HG03196 (cell line): ENCODE results near the gene RIN1.
A peak's percentile ranks its signal among the peaks of the same experiment; 100 is the strongest.
"Not testable (repeated sequence)": the region's sequence is repeated elsewhere in the genome, so short reads cannot be mapped to it uniquely, and the experiment has no call there.

ENCODE experiments used
- ATAC-seq: cut with Tn5 transposase; IDR thresholded peaks from one replicate; pipeline ENCODE4 v1.9.1; 2021; ENCODE audit not compliant: unreplicated experiment

Gene RIN1

DNA sequence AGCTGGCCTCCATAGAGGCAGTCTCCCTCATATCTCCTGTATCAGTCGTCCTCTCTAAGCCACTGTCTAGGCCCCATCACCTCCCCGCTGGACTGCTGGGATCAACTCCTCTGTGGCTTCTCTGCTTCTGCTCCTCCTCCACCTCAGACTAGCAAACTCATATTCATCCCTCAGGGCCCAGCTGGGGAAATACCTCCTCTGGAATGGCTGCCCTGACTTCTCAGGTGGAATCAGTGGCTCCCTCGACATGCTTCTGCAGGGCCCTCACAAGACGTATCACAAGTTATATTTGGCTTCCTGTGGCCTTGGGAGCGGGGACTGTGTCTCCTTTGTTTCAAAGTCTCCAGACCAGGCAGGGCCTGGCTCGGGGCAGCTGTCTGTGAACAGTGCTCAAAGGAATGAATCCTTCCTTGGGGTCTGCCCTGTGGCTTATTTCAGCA lies 25.3 kb upstream of the RIN1 start:
- ATAC-seq = no peak

DNA sequence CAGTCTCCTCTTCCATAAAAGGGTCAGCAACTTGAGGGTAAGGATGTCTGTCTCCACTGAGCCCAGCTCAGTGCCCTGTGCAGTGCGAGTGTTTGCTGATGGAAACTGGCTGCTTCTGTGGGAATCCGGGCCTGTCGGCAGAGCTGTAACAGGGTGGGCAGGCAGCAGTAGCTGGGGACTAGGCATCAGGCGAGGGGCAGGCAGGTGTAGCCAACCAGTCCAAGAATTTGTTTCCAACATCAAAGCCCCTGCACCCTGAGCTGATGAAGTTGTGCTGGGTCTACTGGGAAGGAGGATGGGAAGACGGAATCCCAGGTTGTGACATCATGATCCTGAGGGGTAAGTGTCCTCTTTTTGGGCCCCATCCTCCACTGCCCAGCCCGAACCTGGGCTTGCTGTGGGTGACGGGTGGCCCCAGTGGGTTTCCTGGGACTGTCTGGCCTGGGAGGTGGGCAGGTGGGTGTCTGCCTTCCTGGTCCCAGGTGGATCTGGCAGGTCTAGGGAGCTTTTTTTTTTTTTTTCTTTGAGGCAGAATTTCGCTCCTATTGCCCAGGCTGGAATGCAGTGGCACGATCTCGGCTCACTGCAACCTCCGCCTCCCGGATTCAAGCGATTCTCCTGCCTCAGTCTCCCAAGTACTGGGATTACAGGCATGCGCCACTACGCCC lies 24.3 kb upstream of the RIN1 start:
- no peak for ATAC-seq

DNA sequence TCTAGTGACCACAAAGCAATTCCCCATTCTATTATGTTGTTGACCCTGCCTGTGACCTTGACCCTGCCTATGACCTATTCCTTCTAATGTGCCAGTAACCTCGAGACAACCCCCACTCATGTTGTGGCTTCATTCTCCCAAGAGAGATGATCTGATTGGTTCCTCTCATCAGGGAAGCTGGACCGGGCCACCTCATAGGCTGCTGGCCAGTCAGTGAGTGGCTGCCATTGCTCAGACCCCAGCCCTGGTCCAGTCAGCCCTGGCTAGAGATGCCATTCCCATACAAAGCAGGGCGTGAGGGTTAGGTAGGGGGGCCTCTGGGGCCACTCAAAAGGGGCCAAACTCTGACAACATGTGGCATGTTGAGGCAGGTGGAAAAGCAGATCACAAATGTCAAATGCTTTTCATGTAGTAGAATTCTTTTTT lies 23.4 kb upstream of the RIN1 start:
- ATAC-seq = no peak

DNA sequence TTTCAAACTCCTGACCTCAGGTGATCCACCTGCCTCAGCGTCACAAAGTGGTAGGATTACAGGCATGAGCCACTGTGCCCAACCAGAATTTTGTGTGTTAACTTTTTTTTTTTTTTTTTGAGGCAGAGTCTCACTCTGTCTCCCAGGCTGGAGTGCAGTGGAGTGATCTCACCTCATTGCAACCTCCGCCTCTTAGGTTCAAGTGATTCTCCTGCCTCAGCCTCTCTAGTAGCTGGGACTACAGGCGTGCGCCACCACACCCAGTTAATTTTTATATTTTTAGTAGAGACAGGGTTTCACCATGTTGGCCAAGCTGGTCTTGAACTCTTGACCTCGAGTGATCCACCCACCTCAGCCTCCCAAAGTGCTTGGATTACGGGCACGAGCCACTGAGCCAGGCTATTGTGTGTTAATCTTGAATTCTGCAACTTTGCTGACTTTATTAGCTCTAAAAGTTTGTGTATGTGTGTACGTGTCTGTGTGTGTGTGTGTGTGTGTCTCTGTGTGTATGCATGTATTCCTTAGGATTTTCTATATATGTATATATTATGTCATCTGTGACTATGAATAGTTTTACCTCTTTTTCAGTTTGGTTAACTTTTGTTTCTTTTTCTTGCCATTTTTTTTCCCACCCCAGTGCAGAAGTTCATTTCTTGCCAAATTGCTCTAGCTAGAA lies 14.5 kb upstream of the RIN1 start:
- ATAC-seq = not testable (repeated sequence)

DNA sequence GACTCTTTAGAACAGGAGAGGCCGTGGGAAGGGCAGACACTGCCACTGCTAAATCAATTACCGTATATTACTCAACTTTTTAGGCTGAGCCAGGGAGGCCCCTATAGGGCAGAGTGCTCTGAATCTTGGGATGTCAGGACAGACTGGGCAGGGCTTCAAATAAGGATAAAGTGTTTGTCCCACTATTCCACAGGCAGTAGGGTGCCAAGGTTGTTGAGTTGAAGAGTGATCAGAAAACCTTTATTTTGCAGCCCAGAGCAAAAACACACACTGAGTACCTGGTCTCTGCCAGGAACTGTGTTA lies 12.8 kb upstream of the RIN1 start:
- no peak for ATAC-seq

DNA sequence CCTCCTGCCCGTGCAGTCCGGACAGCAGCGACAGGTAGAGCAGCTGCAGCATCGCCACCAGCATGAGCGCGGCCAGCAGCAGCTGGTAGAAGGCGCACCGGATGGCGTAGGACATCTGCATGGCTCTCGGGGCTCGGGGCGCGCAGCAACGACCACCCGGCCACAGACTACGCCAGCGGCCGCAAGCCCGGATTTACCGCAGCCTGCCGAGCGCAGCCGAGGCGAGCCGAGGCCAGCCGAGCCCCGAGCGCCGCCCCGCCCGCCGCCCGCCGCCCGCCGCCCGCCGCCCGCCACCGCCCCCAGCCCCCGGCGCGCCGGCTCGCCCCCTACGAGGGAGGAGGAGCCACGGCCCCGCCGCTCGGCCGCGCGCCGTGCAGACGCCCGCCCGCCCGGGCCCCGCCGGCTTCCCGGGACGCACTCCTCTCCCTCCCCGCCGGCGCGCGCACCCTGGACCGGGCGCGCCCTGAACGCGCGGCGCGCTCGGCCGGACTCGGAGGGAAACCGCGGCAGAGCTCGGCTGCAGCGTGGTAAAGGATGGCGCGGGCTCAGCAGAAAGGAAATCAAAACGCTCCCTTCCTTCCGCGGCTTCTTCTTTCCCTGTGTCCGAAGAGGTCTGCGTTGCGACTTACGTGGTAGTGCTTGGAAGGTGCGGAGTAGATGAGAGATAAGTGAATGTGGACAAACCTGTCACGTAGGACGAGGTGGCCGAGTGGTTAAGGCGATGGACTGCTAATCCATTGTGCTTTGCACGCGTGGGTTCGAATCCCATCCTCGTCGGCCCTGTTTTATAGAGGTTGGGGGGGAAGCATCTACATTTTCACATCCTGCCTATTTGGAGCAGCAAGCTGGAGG lies 11.4 kb upstream of the RIN1 start, which contains the start of gene B4GAT1:
Gene B4GAT1 (minus strand): TSS at position 205 of the 852 bp plus-strand sequence. CDS start 84 bp downstream, at position 121.
- ATAC-seq = no peak

DNA sequence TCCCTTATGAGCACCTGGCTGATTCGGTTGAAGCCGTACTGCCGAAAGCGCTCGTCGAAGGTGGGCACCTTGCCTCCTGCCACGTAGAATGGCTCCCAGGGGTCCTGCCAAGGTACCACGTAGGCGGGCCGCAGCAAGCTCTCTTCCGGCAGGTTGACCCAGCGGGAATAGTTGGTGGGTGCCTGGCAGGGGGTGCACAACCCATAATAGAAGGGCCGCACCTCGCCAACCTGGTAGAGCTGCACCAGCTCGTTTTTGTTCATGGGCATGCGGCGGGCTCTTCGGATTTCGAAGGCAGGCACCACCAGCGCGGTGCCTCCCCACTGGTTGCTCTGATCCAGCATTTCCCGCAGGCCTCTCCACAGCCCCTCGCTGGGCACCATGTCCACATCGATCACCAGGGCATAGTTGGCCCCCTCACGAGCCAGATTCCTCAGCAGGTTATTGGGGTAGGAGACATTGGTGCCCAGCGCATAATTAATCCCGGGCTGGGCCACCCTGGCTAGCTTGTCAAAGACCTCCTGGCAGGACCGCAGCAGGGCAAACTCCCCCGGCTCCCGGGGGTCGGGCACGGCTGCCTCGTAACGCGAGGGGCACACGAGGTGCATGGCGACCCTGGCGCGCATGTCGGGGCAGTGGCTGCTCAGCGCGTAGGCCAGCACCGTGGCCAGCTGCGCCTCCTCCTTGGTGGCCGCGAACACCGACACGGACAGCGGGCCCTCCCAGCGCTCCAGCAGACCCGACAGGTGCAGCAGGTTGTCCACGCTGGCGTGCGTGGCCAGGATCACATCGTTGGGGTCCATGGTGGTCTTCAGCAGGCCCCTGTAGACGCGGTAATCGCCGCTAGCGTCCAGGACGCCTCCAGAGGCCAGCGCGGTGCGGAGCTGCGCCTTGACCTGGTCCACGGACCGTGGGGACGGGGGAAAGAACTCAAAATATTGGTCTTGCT lies 10.5 kb upstream of the RIN1 start:
- no peak for ATAC-seq

DNA sequence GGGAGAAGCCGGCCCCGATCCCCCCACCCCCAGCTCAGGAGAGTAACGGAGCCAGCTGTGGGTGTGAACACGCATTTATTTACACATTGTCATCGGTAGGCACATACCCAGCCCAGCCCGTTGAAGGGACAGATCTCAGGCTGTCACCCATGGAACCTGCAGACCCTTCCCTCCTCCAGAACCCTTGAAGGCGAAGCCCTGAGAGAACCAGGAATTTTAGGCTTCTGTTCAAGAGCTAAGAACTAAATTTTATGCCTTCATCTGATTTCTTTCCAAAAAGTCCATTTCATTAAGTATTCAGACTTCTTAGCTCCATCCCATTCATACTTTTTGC lies 9.0 kb upstream of the RIN1 start:
- ATAC-seq = peak; percentile 5

DNA sequence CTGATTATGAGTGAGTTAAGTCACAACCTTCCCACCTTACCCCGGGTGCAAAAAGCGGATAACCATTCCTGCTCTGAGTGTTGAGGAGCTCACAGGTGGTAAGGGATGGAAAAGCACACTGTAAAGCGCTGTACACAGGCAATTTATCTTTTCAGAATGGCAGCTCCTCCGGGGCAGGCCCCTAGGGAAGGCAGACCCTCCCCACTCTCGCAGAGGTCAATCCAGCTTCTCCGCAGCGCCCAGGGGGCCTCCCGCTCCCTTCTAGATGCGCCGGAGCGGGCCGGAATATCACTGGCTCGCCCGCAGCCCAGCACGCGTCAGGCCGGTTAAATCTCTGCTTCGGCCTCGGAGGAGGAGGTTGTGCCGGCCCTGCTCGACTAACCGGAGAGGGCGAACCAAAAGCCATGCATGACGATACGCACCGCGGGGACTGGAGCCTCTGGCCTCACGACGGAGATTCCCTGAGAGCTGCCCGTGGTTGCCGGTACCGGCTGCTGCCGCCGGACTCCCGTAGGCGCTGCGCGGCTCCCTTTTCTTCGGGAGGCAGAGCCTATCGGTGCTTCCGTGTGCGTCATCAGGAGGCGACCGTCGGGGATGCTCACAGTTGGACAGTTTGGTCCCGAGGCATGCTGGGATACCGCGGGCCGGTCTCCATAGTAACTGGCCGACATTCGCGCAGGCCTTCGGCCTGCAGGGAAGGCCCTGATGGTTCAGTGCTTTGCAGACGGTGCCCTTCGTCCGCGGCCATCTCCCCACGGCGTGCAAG lies 8.5 kb upstream of the RIN1 start, which contains the start of gene BRMS1:
Gene BRMS1 (minus strand): TSS at position 555 of the 766 bp plus-strand sequence. CDS start 2,870 bp downstream, outside the sequence.
- peak; percentile 68 for ATAC-seq

DNA sequence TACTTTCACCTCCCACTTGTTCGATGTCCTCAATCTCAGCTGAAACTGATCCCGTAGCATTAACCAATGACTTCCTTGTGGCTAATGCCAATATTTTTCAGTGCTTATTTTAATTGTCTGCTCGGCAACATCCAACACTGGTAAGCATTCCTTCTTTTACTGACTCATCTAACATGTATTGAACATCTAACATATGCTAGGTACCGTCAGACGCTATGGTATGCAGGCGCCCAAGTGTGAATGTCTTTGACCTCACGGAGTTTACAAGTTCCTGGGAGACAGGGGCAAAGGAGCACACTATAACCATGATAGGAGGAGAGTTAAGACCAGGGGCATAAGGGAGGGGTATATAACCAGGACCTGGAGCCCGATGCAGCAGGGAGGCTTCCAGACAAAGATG lies 6.9 kb upstream of the RIN1 start:
- ATAC-seq = no peak

DNA sequence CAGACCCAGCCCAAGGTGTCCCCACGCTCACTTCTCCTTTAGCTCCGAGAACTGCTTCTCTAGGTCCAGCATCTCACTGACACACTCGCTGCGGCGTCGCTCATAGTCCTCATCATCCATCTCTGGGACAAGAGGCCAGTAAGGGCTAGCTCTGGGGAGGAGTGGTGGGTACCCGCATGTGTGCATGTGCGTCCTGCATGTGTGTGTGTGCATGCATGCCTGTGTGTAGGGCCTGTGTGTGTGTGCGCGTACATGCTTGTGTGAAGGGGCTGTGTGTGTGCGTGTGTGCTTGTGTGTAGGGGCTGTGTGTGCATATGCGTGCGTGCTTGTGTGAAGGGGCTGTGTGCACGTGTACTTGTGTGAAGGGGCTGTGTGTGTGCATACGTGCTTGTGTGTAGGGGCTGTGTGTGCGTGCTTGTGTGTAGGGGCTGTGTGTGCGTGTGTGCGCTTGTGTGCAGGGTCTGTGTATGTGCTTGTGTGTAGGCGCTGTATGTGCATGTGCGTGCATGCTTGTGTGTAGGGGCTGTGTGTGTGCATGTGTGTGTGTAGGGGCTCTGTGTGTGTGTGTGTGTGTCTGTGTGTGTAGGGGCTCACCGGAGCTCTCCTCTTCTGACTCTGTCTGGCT lies 5.4 kb upstream of the RIN1 start:
- no peak for ATAC-seq

DNA sequence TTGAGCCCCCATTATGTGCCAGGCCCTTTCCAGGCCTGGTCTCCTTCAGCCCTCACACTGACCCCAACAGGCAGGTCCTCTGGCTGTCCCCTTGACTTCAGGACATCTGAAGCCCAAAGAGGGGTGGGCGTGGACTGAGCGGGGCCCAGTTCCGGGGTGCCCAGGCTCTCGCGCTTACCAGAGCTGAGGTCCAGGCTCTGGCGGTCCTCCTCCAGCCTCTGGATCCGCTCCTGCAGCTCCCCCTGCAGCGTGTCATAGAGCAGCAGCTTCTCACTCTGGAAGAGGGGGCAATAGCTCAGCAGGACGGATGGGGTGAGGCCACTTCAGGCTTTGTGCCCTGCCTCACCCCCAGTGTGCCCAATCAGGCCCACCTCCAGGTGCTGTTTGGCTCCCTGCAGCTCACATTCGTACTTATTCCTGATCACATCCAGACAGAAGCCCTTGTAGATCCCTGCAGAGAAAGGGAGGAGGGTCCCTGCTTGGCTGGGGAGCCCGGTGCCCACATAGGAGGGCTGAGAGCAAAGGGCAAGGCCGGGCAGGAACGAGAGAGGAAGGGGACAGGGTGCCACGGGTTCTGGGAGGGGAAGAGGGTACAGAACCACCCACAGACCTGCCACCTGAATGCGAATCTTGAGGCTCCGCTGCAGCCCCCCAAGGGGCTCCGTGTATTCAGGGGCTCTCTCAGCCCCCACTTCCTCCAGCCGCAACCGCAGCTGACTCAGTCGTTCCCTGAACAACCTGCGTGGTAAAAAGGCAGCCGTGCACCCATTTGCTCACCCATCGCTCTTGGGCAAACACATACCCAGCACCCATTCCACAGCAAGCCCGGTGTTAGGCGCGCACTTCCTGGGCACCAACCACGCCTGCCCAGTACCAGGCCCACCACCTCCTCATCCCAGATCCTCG lies 4.6 kb upstream of the RIN1 start:
- ATAC-seq = no peak

DNA sequence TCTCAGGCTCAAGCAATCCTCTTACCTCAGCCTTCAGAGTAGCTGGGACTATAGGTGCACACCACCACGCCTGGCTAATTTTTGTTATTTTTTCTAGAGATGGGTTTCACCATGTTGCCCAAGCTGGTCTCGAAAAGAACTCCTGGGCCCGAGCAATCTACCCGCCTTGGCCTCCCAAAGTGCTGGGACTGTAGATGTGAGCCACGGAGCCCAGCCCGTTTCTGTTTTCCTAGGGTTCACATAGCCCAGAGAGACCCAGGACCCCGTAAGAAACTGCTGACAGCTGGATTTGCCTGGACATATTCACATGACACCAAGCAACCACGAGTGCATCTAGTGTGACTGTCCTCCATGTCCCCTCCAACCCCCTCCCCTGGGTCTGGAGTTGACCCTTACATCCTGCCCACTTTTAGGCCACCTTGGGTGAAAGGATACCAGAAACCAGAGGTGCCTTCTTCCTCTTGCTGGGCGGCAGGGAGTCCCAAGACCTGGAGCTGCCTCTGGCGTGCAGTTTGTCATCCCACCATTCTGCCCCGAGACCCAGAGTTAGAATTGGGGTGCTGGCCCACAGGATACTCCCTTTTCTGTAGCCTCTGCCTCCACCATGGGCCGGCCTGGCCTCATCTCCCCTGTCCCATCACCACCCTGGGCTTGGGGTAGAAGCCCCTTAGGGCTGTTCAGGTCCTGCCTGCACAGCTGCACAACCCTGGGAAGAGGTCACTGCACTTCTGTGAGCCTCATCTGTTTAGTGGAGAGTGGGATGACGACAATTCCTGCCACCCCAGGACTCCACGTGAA lies 3.7 kb upstream of the RIN1 start:
- ATAC-seq = no peak

DNA sequence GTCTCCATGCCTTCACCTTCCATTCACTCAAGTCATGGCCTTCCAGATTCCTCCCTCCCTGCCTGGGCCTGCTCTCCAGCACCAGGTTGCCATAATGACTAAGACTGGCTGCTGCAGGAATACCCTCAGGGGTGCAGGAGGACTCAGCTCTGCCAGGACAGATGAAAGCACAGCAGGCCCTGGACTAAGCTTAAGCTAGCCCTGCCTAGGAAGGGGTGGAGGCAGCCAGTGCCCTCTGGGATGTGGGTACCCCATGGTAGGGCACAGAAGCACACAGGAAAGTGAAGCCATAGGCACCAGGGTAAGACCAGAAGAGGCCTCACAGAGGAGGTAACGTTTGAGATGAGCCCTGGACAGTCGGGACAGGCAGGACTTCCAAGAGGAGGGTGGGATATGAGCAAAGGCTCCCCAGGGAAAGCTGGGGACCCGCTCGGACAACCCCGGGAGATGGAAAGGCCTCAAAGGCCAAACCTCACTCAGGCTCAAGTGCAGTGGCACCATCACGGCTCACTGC lies 3.0 kb upstream of the RIN1 start:
- ATAC-seq = no peak

DNA sequence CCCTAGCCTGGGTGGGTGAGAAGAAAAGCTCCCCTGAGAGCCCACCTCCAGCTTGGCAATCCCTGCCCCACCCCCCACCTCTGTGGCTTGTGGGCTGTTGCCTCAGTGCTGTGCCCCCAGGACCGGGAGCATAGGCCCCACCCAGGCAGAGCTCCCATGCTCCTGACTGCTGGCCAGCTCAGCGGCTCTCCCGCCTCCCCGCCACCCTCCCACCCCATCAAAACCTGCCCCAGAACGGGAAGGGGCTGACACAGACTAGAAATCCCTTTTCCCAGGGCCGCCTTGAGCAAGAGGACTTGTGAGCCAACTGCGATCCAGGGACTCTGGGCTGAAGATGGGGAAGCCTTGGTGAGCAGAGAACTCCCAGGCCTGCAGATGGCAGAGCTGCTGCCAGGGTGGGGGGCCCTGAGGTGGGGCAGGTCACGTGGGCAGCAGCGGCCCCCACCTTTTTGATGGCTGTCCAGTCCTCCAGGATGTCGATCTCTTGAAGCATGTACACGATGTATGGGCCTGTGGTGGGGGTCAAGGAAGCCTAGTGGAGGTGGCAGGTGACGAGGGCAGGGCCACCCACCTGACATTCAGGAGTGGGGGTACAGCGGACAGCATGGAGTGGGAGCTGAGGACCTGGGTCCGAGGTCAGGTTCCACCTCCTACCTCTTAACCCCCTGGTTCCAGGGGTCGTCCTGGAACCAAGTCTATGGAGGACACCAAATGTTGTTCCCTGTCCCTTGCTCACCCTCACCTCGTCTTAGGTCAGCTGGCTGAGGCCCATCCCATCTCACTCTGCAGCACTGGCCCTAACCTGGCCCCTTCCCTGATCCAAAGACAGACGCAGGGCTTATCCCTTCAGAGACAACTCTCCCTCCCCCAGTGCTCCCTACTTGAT lies 2.3 kb upstream of the RIN1 start:
- no peak for ATAC-seq

DNA sequence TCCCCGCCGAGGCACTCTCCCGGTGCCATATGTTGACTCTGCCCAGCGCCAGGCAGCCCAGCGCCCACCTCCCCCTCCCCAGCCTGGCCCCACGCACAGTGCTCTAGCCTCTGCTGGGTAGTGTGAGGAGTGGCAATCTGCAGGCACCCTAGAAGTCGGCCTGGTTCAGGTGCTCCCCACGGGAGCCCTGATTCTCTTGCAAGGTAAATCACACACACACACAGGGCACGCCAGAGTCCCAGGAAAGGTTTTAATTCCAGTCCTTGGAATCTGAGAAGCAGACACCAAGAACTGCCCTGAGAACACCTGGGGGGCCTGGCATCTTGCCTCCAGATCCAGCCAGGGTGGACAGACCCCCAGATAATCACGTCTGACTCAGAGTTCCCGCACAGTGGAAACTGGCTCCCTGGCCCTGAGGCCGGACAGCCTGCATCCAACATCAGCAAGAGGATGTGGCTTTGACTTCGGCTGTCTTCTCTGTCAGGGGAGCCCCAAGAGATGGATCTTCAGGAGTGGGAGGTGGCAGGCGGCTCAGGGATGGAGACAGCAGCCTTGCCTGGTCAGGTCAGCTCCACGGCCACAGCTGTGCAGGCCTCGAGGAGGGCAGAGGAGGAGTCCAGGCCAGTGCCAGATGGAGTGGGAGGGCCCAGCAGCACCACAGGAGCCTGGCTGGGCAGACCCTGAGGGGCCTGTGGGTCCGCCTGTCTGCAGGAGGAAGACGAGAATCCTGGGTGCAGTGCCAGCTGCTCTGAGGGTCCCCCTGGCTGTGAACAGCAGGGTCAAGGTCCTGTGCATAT lies 1.1 kb upstream of the RIN1 start:
- no peak for ATAC-seq
